ENCODE measurements around the gene DGKE.
A peak's percentile ranks its signal among the peaks of the same experiment; 100 is the strongest.

DGKE gene

DNA sequence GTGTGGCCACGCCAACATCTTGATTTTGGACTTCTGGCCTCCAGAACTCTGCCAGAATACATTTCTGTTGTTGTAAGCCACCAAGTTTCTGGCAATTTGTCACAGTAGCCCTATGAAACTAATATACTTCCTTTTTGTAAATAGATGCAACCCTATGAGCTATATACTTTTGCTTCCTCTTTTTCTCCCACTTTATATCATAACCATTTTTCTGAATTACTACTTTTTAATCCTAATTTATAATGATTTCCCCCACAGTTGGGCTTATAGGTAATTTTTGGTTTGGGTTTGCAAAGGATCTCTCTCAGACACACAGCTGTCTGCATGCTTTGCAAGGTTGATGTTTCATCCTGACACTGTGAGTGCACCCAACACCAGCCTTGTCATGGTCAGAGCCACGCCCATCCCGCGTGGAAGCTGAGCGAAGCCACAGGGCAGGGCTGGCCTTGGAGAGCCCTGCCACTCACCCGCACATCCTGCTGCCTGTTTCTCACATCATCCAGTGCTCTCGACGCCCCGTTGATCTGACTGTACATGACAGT, 74.1 kb downstream of the DGKE start:
- H3K27me3 ChIP-seq (ENCODE audit: low read depth, low read length): no peaks in the 10 kb centered on the region
- H3K4me3 ChIP-seq (ENCODE audit: low read length): no peak overlapping the region
- TF ChIP-seq, protein P1, sequence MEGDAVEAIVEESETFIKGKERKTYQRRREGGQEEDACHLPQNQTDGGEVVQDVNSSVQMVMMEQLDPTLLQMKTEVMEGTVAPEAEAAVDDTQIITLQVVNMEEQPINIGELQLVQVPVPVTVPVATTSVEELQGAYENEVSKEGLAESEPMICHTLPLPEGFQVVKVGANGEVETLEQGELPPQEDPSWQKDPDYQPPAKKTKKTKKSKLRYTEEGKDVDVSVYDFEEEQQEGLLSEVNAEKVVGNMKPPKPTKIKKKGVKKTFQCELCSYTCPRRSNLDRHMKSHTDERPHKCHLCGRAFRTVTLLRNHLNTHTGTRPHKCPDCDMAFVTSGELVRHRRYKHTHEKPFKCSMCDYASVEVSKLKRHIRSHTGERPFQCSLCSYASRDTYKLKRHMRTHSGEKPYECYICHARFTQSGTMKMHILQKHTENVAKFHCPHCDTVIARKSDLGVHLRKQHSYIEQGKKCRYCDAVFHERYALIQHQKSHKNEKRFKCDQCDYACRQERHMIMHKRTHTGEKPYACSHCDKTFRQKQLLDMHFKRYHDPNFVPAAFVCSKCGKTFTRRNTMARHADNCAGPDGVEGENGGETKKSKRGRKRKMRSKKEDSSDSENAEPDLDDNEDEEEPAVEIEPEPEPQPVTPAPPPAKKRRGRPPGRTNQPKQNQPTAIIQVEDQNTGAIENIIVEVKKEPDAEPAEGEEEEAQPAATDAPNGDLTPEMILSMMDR (IDR thresholded peaks at IDR 0.05; ENCODE audit: low read depth, low read length): no peak
- no peak for TF ChIP-seq EZH2phosphoT487 (IDR thresholded peaks at IDR 0.05; ENCODE audit: low read depth)
- H2AFZ ChIP-seq (ENCODE audit: low read depth, low read length): no peak overlapping the region
- peaks cover 49% of the 10 kb centered on the region for H4K20me1 ChIP-seq (ENCODE audit: insufficient read depth, low read length)
- no peaks in the 10 kb centered on the region for H3K9me3 ChIP-seq (ENCODE audit: insufficient read depth, low read length)
- peaks cover 46% of the 10 kb centered on the region for H3K4me1 ChIP-seq (ENCODE audit: low read length)
- peaks cover 65% of the 10 kb centered on the region for H3K36me3 ChIP-seq (replicated peaks; ENCODE audit: low read depth, low read length)
- H3K27ac ChIP-seq (ENCODE audit: low read length): peak overlapping the region; percentile 31
- H3K79me2 ChIP-seq (ENCODE audit: low read length): peaks cover 29% of the 10 kb centered on the region
- peak overlapping the region; percentile 57 for H3K4me2 ChIP-seq (ENCODE audit: low read length)
- H3K9ac ChIP-seq (ENCODE audit: low read length): no peak overlapping the region; the same call in 1 of the 2 replicates

GRCh38 chr17:56909742-56910508, 76.0 kb downstream of the DGKE start:
- Histone ChIP-seq H3K36me3 (replicated peaks; ENCODE audit: low read depth, low read length) (peaks cover 49% of the 10 kb centered on the region), H3K79me2 (ENCODE audit: low read length) (peaks cover 42% of the 10 kb centered on the region)

GRCh38 chr17:56910509-56911235, 76.7 kb downstream of the DGKE start:
- H2AFZ ChIP-seq (ENCODE audit: low read depth, low read length): no peak overlapping the region
- H3K9ac ChIP-seq (ENCODE audit: low read length): no peak overlapping the region
- peaks cover 56% of the 10 kb centered on the region for H3K4me1 ChIP-seq (ENCODE audit: low read length)
- H3K4me2 ChIP-seq (ENCODE audit: low read length): no peak overlapping the region
- peaks cover 48% of the 10 kb centered on the region for H3K36me3 ChIP-seq (replicated peaks; ENCODE audit: low read depth, low read length)
- TF ChIP-seq EZH2phosphoT487 (IDR thresholded peaks at IDR 0.05; ENCODE audit: low read depth): no peak
- TF ChIP-seq, protein P1 (IDR thresholded peaks at IDR 0.05; ENCODE audit: low read depth, low read length): no peak
- H3K79me2 ChIP-seq (ENCODE audit: low read length): peaks cover 42% of the 10 kb centered on the region
- H3K27me3 ChIP-seq (ENCODE audit: low read depth, low read length): no peaks in the 10 kb centered on the region
- H3K27ac ChIP-seq (ENCODE audit: low read length): no peak overlapping the region
- H3K4me3 ChIP-seq (ENCODE audit: low read length): no peak overlapping the region
- H3K9me3 ChIP-seq (ENCODE audit: insufficient read depth, low read length): no peaks in the 10 kb centered on the region
- H4K20me1 ChIP-seq (ENCODE audit: insufficient read depth, low read length): peaks cover 49% of the 10 kb centered on the region

More at GRCh38 chr17:56909742-56910508, 76.0 kb downstream of the DGKE start:
- Histone ChIP-seq H3K4me1 (ENCODE audit: low read length) (peaks cover 49% of the 10 kb centered on the region), H3K4me2 (ENCODE audit: low read length) (no peak overlapping the region), H4K20me1 (ENCODE audit: insufficient read depth, low read length) (peaks cover 49% of the 10 kb centered on the region), H3K9me3 (ENCODE audit: insufficient read depth, low read length) (no peaks in the 10 kb centered on the region), H3K27me3 (ENCODE audit: low read depth, low read length) (no peaks in the 10 kb centered on the region), H3K9ac (ENCODE audit: low read length) (no peak overlapping the region), H2AFZ (ENCODE audit: low read depth, low read length) (no peak overlapping the region), H3K27ac (ENCODE audit: low read length) (no peak overlapping the region), H3K4me3 (ENCODE audit: low read length) (no peak overlapping the region)
- TF ChIP-seq, protein P1 (IDR thresholded peaks at IDR 0.05; ENCODE audit: low read depth, low read length): no peak
- no peak for TF ChIP-seq EZH2phosphoT487 (IDR thresholded peaks at IDR 0.05; ENCODE audit: low read depth)
